Measurements from ENCODE around the gene B4GALT2. TPM values are rescaled to one million over a fixed set of nuclear protein-coding genes. Genes with fewer than 3 reads are reported as not detected.
A peak's percentile ranks its signal among the peaks of the same experiment; 100 is the strongest.

The B4GALT2 gene
- total RNA-seq, 8 experiments from 2014 or later: 36.6 to 83.3 (median 54.3) TPM

DNA sequence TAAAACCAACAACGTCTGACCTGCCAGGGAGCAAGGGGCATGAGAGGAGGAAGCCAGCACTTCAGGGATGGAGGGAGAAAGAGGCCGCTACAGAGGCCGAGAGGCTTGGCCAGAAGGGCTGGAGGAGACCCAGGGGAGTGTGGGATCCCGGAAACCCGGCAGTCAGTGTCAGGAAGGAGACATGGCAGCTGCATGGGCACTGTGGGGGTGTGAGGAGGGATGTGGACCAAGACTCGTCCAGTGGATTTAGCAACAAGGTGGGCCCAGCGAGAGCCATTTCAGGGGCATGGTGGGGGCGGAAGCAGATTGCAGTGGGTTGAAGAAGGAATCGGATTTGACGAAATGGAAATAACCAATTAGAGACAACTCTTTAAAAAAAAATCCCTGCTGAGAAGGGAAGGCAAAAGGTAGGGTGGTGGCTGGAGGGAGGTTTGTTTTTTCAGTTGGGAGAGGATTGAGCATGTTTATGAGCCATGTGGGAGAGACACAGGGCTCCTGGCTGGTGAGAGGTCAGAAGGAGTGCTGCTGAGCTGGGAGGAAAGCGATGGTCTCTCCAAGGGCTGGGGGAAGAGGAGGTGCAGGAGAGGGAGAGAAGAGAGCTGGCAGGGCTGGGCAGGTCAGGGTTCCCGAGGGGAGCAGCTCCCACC lies 4.4 kb downstream of the B4GALT2 start:
- in situ Hi-C loops (cut with MboI; ENCODE audit: low pct_unique_long_range_greater_than_20kb in 2 of 9, low sequenced_read_pairs in 9 of 9, unreplicated experiment in 9 of 9): no loop called here
- no peak overlapping the region for H3K4me3 ChIP-seq
- H3K4me1 ChIP-seq (replicated peaks in 1 of 2): peaks cover 10 to 14% of the 10 kb centered on the region in 2 donors
- H3K27ac ChIP-seq: no peak overlapping the region
- WGBS, 10 experiments: 67 to 100% (median 86%) methylated on average over 1 to 10 of the region's 12 CpGs
- ATAC-seq (replicated peaks in 6 of 8): no peak

- Histone ChIP-seq H3K4me1 (replicated peaks in 1 of 2) (peaks cover 7 to 10% of the 10 kb centered on the region in 2 donors), H3K4me3 (no peak overlapping the region), H3K27ac (no peak overlapping the region)
- ATAC-seq (replicated peaks in 6 of 8): no peak
- in situ Hi-C loops (cut with MboI; ENCODE audit: low pct_unique_long_range_greater_than_20kb in 2 of 9, low sequenced_read_pairs in 9 of 9, unreplicated experiment in 9 of 9): no loop called here
- 92 to 100% methylated on average over 1 to 9 of the region's 16 CpGs; no CpG with 5 or more reads in 8 of the 10 experiments for WGBS, 10 experiments
Observed at GRCh38 chr1:43984855-43985254, 5.8 kb downstream of the B4GALT2 start.

- WGBS, 10 experiments: 80 to 89% (median 83%) methylated on average over 2 to 4 of the region's 4 CpGs; no CpG with 5 or more reads in 4 of the 10 experiments
- Histone ChIP-seq H3K4me1 (replicated peaks in 1 of 2) (peaks cover 0 to 5% of the 10 kb centered on the region in 2 donors), H3K4me3 (no peak overlapping the region), H3K27ac (no peak overlapping the region)
- no peak for ATAC-seq (replicated peaks in 6 of 8)
- in situ Hi-C loops (cut with MboI; ENCODE audit: low pct_unique_long_range_greater_than_20kb in 2 of 9, low sequenced_read_pairs in 9 of 9, unreplicated experiment in 9 of 9): no loop called here
Observed at GRCh38 chr1:43985984-43986595, 7.1 kb downstream of the B4GALT2 start.

DNA sequence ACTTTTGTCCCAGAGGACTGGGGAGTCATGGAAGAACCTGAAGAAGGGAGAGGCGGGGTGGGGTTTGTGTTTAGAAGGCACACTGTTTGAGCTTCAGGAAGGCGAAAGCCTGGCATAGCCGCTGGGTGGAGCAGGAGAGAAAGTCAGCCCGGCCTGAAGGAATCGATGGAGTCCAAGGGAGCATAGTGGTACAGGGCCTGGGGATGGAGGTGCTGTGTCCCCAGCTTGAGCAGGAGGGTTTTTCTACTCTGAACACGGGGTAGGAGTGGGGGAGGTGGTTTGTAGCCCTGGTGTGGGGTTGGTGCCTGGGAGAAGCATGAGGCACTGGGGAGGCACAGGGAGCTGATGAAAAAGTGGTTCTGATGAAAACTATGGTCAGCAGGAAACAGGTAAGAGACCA lies 7.7 kb downstream of the B4GALT2 start:
- Histone ChIP-seq H3K4me1 (replicated peaks in 1 of 2) (peaks cover 0 to 6% of the 10 kb centered on the region in 2 donors), H3K4me3 (no peak overlapping the region), H3K27ac (no peak overlapping the region)
- WGBS, 10 experiments: 50 to 100% (median 72%) methylated on average over 1 to 5 of the region's 6 CpGs; no CpG with 5 or more reads in 4 of the 10 experiments
- no peak for ATAC-seq (replicated peaks in 6 of 8)
- in situ Hi-C loops (cut with MboI; ENCODE audit: low pct_unique_long_range_greater_than_20kb in 2 of 9, low sequenced_read_pairs in 9 of 9, unreplicated experiment in 9 of 9): no loop called here

- no peak for ATAC-seq (replicated peaks in 6 of 8)
- Histone ChIP-seq H3K4me3 (no peak overlapping the region), H3K27ac (no peak overlapping the region), H3K4me1 (replicated peaks in 1 of 2) (peaks cover 4 to 11% of the 10 kb centered on the region in 2 donors)
- in situ Hi-C loops (cut with MboI; ENCODE audit: low pct_unique_long_range_greater_than_20kb in 2 of 9, low sequenced_read_pairs in 9 of 9, unreplicated experiment in 9 of 9): no loop called here
- WGBS, 10 experiments: 71 to 92% (median 88%) methylated on average over 2 to 6 of the region's 6 CpGs; no CpG with 5 or more reads in 1 of the 10 experiments
Observed at GRCh38 chr1:43987159-43987902, 8.3 kb downstream of the B4GALT2 start.

DNA sequence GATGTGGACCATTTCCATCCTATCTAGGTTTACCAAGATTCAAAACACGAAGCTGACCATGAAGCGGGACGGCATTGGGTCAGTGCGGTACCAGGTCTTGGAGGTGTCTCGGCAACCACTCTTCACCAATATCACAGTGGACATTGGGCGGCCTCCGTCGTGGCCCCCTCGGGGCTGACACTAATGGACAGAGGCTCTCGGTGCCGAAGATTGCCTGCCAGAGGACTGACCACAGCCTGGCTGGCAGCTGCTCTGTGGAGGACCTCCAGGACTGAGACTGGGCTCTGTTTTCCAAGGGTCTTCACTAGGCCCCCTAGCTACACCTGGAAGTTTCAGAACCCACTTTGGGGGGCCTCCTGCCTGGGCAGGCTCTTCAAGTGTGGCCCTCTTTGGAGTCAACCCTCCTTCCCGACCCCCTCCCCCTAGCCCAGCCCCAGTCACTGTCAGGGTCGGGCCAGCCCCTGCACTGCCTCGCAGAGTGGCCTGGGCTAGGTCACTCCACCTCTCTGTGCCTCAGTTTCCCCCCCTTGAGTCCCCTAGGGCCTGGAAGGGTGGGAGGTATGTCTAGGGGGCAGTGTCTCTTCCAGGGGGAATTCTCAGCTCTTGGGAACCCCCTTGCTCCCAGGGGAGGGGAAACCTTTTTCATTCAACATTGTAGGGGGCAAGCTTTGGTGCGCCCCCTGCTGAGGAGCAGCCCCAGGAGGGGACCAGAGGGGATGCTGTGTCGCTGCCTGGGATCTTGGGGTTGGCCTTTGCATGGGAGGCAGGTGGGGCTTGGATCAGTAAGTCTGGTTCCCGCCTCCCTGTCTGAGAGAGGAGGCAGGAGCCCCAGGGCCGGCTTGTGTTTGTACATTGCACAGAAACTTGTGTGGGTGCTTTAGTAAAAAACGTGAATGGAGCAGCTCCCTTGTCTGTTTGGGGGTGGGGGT lies 11.5 kb downstream of the B4GALT2 start:
- WGBS, 10 experiments: 60 to 98% (median 90%) methylated on average over 1 to 14 of the region's 19 CpGs; no CpG with 5 or more reads in 4 of the 10 experiments
- in situ Hi-C loops (cut with MboI; ENCODE audit: low pct_unique_long_range_greater_than_20kb in 2 of 9, low sequenced_read_pairs in 9 of 9, unreplicated experiment in 9 of 9): no loop called here
- peak overlapping the region; percentile 43 to 52 (median 44) for H3K4me3 ChIP-seq
- no peak for ATAC-seq (replicated peaks in 6 of 8)
- H3K27ac ChIP-seq: no peak overlapping the region
- H3K4me1 ChIP-seq (replicated peaks in 1 of 2): peaks cover 4 to 13% of the 10 kb centered on the region in 2 donors

DNA sequence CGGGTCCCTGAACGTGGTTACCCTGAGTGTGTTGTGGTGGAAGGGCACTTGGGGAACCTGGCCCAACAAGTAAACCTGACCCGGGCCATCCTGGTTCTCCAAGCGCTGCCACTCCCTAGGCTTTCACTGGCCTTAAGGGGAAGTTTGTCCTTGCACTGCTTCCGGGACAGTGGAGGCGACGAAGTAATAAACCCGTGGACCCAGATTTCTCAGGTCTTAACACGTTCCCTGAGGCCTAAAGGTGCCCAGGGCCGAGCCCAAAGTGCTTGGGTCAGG lies 12.1 kb downstream of the B4GALT2 start:
- in situ Hi-C loops (cut with MboI; ENCODE audit: low pct_unique_long_range_greater_than_20kb in 2 of 9, low sequenced_read_pairs in 9 of 9, unreplicated experiment in 9 of 9): no loop called here
- ATAC-seq (replicated peaks in 6 of 8): peak in 3 of 8 experiments; percentile 31 to 43 (median 35)
- no peak overlapping the region for H3K27ac ChIP-seq
- H3K4me3 ChIP-seq: peak overlapping the region; percentile 43 to 52 (median 44)
- WGBS, 10 experiments: 0 to 3% (median 1%) methylated on average over 1 to 8 of the region's 10 CpGs; no CpG with 5 or more reads in 6 of the 10 experiments
- peaks cover 6 to 17% of the 10 kb centered on the region in 2 donors for H3K4me1 ChIP-seq (replicated peaks in 1 of 2)

GRCh38 chr1:43991476-43992231 lies 12.6 kb downstream of the B4GALT2 start, which contains the start of gene CCDC24:
Gene CCDC24, plus strand, starts transcription at chr1:43991599. Its CDS starts 280 bp downstream, at chr1:43991879.
- Histone ChIP-seq H3K4me1 (replicated peaks in 1 of 2) (peaks cover 11 to 22% of the 10 kb centered on the region in 2 donors), H3K4me3 (peak within 1 kb of the TSS; percentile 43 to 52 (median 44)), H3K27ac (peak within 1 kb of the TSS in 1 of 2 donors; percentile 51)
- 0% methylated on average over 3 to 7 of the region's 66 CpGs; no CpG with 5 or more reads in 7 of the 10 experiments for WGBS, 10 experiments
- in situ Hi-C loops (cut with MboI; ENCODE audit: low pct_unique_long_range_greater_than_20kb in 2 of 9, low sequenced_read_pairs in 9 of 9, unreplicated experiment in 9 of 9): no loop called here
- peak; percentile 71 to 85 (median 82) for ATAC-seq (replicated peaks in 6 of 8)

- WGBS, 10 experiments: 29 to 100% (median 100%) methylated on average over 1 to 8 of the region's 11 CpGs; no CpG with 5 or more reads in 3 of the 10 experiments
- ATAC-seq (replicated peaks in 6 of 8): no peak
- in situ Hi-C loops (cut with MboI; ENCODE audit: low pct_unique_long_range_greater_than_20kb in 2 of 9, low sequenced_read_pairs in 9 of 9, unreplicated experiment in 9 of 9): no loop called here
- Histone ChIP-seq H3K4me1 (replicated peaks in 1 of 2) (peaks cover 19 to 30% of the 10 kb centered on the region in 2 donors), H3K4me3 (peak overlapping the region; percentile 43 to 52 (median 44)), H3K27ac (peak overlapping the region in 1 of 2 donors; percentile 51)
Observed at GRCh38 chr1:43992232-43992995, 13.4 kb downstream of the B4GALT2 start.

DNA sequence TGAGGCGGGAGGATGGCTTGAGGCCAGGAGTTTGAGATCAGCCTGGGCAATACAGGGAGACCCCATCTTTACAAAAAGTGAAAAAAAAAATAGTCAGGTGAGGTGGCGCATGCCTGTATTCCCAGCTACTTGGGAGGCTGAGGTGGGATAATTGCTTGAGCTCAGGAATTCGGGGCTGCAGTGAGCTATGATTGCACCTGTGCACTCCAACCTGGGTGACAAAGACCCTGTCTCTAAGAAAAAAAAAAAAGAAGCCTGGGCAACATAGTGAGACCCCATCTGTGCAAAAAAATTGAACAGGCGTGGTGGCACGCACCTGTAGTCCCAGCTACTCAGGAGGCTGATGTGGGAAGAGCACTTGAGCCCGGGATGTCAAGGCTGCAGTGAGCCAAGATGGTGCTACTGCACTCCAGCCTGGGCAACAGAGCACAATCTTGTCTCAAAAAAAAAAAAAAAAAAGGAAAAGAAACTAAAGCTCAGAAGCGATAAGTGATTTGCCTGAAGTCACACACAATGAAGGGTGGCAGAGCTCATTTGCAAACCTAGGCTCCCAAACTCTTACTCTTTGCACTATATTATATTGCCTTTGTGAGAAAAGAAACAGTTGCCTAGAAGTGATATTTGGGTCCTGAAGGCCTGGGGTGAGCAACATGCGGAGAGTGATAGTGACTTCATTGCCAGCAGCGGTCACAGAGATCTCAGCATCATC lies 14.3 kb downstream of the B4GALT2 start:
- Histone ChIP-seq H3K27ac (no peak overlapping the region), H3K4me3 (no peak overlapping the region), H3K4me1 (replicated peaks in 1 of 2) (peaks cover 25 to 30% of the 10 kb centered on the region in 2 donors)
- ATAC-seq (replicated peaks in 6 of 8): no peak
- in situ Hi-C loops (cut with MboI; ENCODE audit: low pct_unique_long_range_greater_than_20kb in 2 of 9, low sequenced_read_pairs in 9 of 9, unreplicated experiment in 9 of 9): no loop called here
- WGBS, 10 experiments: 87 to 100% (median 93%) methylated on average over 1 to 9 of the region's 9 CpGs

- no peak for ATAC-seq (replicated peaks in 6 of 8)
- in situ Hi-C loops (cut with MboI; ENCODE audit: low pct_unique_long_range_greater_than_20kb in 2 of 9, low sequenced_read_pairs in 9 of 9, unreplicated experiment in 9 of 9): no loop called here
- Histone ChIP-seq H3K4me3 (no peak overlapping the region), H3K4me1 (replicated peaks in 1 of 2) (peaks cover 25 to 30% of the 10 kb centered on the region in 2 donors), H3K27ac (no peak overlapping the region)
- WGBS, 10 experiments: 0 to 96% (median 87%) methylated on average over 1 to 6 of the region's 7 CpGs; no CpG with 5 or more reads in 2 of the 10 experiments
Observed at GRCh38 chr1:43994071-43994470, 15.1 kb downstream of the B4GALT2 start.
